H1 (cell line): ENCODE results near the gene MCUB. TPM values are rescaled to one million over a fixed set of nuclear protein-coding genes. Genes with fewer than 3 reads are reported as not detected.
A peak's percentile ranks its signal among the peaks of the same experiment; 100 is the strongest.

Experiments used
- CTCF ChIA-PET: fragments of 300-600 bp; sonication (Branson Sonifier 250); formaldehyde crosslinking; loops from one replicate; lab custom pipeline; 2021; ENCODE audit not compliant: partially characterized antibody; lab: Charles Lee
- POLR2A ChIA-PET: fragments of 300-600 bp; sonication (Branson Sonifier 250); formaldehyde crosslinking; loops from one replicate; lab custom pipeline; 2021; ENCODE audit warnings: inconsistent platforms; ENCODE audit not compliant: partially characterized antibody; lab: Charles Lee
- DNase-seq, 2 experiments: peaks; one replicate each; pipeline versions ENCODE4 v3.0.0 to v3.0.0-alpha.2; 2010 to 2022; ENCODE audit warnings: low spot score in 2 of 2, low read depth in 1 of 2, mixed read lengths in 1 of 2
- FAIRE-seq: peaks from 2 replicates; lab custom pipeline; 2011; peaks lifted over from hg19 to GRCh38; lab: Jason Lieb, UNC
- H2AFZ ChIP-seq: 2 replicates; pipeline ENCODE4 v1.8.1; 2012; ENCODE audit warnings: low read length, inconsistent platforms
- H2AK5ac ChIP-seq: 2 replicates; pipeline ENCODE4 v1.6.1; 2013; ENCODE audit warnings: low read depth, low read length
- H2BK120ac ChIP-seq: replicated peaks from 2 replicates; pipeline ENCODE3; 2013; ENCODE audit warnings: low read depth, low read length, inconsistent platforms
- H2BK12ac ChIP-seq: 2 replicates; pipeline ENCODE4 v1.6.1; 2013; ENCODE audit warnings: low read depth, low read length
- H2BK15ac ChIP-seq: 2 replicates; pipeline ENCODE4 v1.6.1; 2013; ENCODE audit warnings: low read length
- H2BK20ac ChIP-seq: 2 replicates; pipeline ENCODE4 v1.6.1; 2013; ENCODE audit warnings: low read length
- H2BK5ac ChIP-seq: 2 replicates; pipeline ENCODE4 v1.6.1; 2013; ENCODE audit warnings: low read depth, low read length
- H3K14ac ChIP-seq: 2 replicates; pipeline ENCODE4 v1.6.1; 2013; ENCODE audit warnings: inconsistent platforms; ENCODE audit not compliant: insufficient read length
- H3K18ac ChIP-seq: 2 replicates; pipeline ENCODE4 v1.6.1; 2013; ENCODE audit warnings: low read length; ENCODE audit errors: extremely low read depth
- H3K23ac ChIP-seq: 2 replicates; pipeline ENCODE4 v1.6.1; 2013; ENCODE audit warnings: inconsistent platforms; ENCODE audit not compliant: insufficient read length
- H3K23me2 ChIP-seq: 2 replicates; pipeline ENCODE4 v1.6.1; 2013; ENCODE audit warnings: low read depth, low read length
- H3K27ac ChIP-seq: 2 replicates; pipeline ENCODE4 v1.6.1; 2011; ENCODE audit warnings: low read depth, low read length, inconsistent platforms
- H3K27me3 ChIP-seq, 4 experiments: replicated peaks in 1 of 4; 1 replicate in 1 of 4; 2 replicates in 3 of 4; pipeline versions ENCODE4 v1.6.1 to v1.8.1; 2011 to 2013; ENCODE audit warnings: low read length in 3 of 4, mild to moderate bottlenecking in 3 of 4, inconsistent platforms in 2 of 4, mixed read lengths in 2 of 4, moderate library complexity in 1 of 4; ENCODE audit not compliant: control insufficient read depth in 3 of 4, insufficient read depth in 3 of 4; ENCODE audit errors: extremely low read depth in 1 of 4
- H3K36me3 ChIP-seq, 4 experiments: 2 replicates each; pipeline versions ENCODE4 v1.6.1 to v1.8.1; 2011 to 2013; ENCODE audit warnings: mild to moderate bottlenecking in 4 of 4, low read length in 3 of 4, moderate library complexity in 2 of 4, control low read depth in 1 of 4, inconsistent platforms in 1 of 4; ENCODE audit not compliant: insufficient read depth in 4 of 4, control insufficient read depth in 2 of 4
- H3K4ac ChIP-seq: replicated peaks from 2 replicates; pipeline ENCODE3; 2013; ENCODE audit warnings: low read length, low read depth, mixed read lengths, inconsistent platforms; ENCODE audit not compliant: insufficient read length
- H3K4me1 ChIP-seq, 4 experiments: replicated peaks in 1 of 4; 1 replicate in 1 of 4; 2 replicates in 3 of 4; pipeline versions ENCODE4 v1.6.1 to v1.8.1; 2011 to 2013; ENCODE audit warnings: low read length in 3 of 4, inconsistent platforms in 2 of 4, mixed read lengths in 1 of 4; ENCODE audit not compliant: insufficient read depth in 4 of 4, control insufficient read depth in 3 of 4
- H3K4me2 ChIP-seq, 2 experiments: 2 replicates each; pipeline versions ENCODE4 v1.6.1 to v1.8.1; 2011 to 2013; ENCODE audit warnings: low read depth in 2 of 2, low read length in 2 of 2, control low read depth in 1 of 2, inconsistent platforms in 1 of 2, mild to moderate bottlenecking in 1 of 2; ENCODE audit not compliant: insufficient read depth in 1 of 2
- H3K4me3 ChIP-seq, 4 experiments: fragments of 200-600, 300-600 bp in 1 of 4; sonication (generic), shearing (Covaris generic), sonication (Bioruptor Twin) in 1 of 4; 2 replicates each; pipeline versions ENCODE4 v1.5.1 to v1.8.1; 2011 to 2016; ENCODE audit warnings: low read length in 4 of 4, low read depth in 3 of 4, control low read depth in 2 of 4, inconsistent platforms in 2 of 4, mild to moderate bottlenecking in 2 of 4, mixed read lengths in 1 of 4, moderate library complexity in 1 of 4; ENCODE audit not compliant: insufficient read depth in 2 of 4; ENCODE audit errors: extremely low read depth in 1 of 4
- H3K56ac ChIP-seq: replicated peaks from 2 replicates; pipeline ENCODE3; 2013; ENCODE audit warnings: low read depth, mild to moderate bottlenecking, mixed read lengths, low read length, inconsistent platforms; ENCODE audit not compliant: insufficient read length
- H3K79me1 ChIP-seq: 2 replicates; pipeline ENCODE4 v1.6.1; 2013; ENCODE audit warnings: low read depth, low read length, control low read depth
- H3K79me2 ChIP-seq, 2 experiments: 2 replicates each; pipeline versions ENCODE4 v1.6.1 to v1.8.1; 2012 to 2013; ENCODE audit warnings: low read length in 2 of 2, mild to moderate bottlenecking in 2 of 2, inconsistent platforms in 1 of 2; ENCODE audit not compliant: insufficient read depth in 2 of 2, control insufficient read depth in 1 of 2
- H3K9ac ChIP-seq, 4 experiments: replicated peaks in 1 of 4; 1 replicate in 1 of 4; 2 replicates in 3 of 4; pipeline versions ENCODE4 v1.6.1 to v1.8.1; 2011 to 2013; ENCODE audit warnings: low read depth in 3 of 4, low read length in 3 of 4, control low read depth in 2 of 4, mild to moderate bottlenecking in 2 of 4, moderate library complexity in 2 of 4, inconsistent platforms in 1 of 4; ENCODE audit errors: extremely low read depth in 1 of 4
- H3K9me3 ChIP-seq, 2 experiments: 2 replicates each; pipeline versions ENCODE4 v1.6.1 to v1.8.1; 2012 to 2013; ENCODE audit warnings: mild to moderate bottlenecking in 2 of 2, moderate library complexity in 2 of 2, control low read depth in 1 of 2, inconsistent platforms in 1 of 2, low read depth in 1 of 2, low read length in 1 of 2, mixed read lengths in 1 of 2; ENCODE audit not compliant: insufficient read depth in 2 of 2
- H4K20me1 ChIP-seq, 2 experiments: replicated peaks in 1 of 2; 2 replicates each; pipeline versions ENCODE3 to v1.8.1; 2011 to 2013; ENCODE audit warnings: inconsistent platforms in 2 of 2, low read length in 2 of 2, mild to moderate bottlenecking in 1 of 2; ENCODE audit not compliant: insufficient read depth in 2 of 2, control insufficient read depth in 1 of 2
- H4K5ac ChIP-seq: 2 replicates; pipeline ENCODE4 v1.6.1; 2013; ENCODE audit warnings: low read length, low read depth, mixed read lengths, inconsistent platforms; ENCODE audit not compliant: insufficient read length
- H4K8ac ChIP-seq: 2 replicates; pipeline ENCODE4 v1.8.0; 2013; ENCODE audit warnings: mild to moderate bottlenecking, moderate library complexity, low read length, inconsistent platforms; ENCODE audit not compliant: insufficient read depth; ENCODE audit errors: extremely low read depth
- H4K91ac ChIP-seq: replicated peaks from 2 replicates; pipeline ENCODE3; 2013; ENCODE audit warnings: low read length, mixed read lengths, inconsistent platforms; ENCODE audit not compliant: insufficient read length
- CBX5 ChIP-seq: fragments of 300-800, 300-1000 bp; sonication (generic); IDR thresholded peaks from 2 replicates; pipeline ENCODE4 v1.7.1; 2016; ENCODE audit warnings: antibody characterized with exemption, low read length, low read depth
- CHD2 ChIP-seq: IDR thresholded peaks from 2 replicates; pipeline ENCODE4 v1.6.1; 2012; ENCODE audit warnings: low read length, improper control_type of control experiment
- E2F6 ChIP-seq: IDR thresholded peaks from 2 replicates; pipeline ENCODE4 v1.6.1; 2012; ENCODE audit warnings: inconsistent platforms
- EZH2 ChIP-seq: fragments of 200-600 bp; sonication (generic); IDR thresholded peaks from 2 replicates; pipeline ENCODE4 v1.7.1; 2012; ENCODE audit warnings: low read depth, mild to moderate bottlenecking, moderate library complexity, low read length, inconsistent platforms; ENCODE audit not compliant: severe bottlenecking
- FOSL1 ChIP-seq: IDR thresholded peaks from 2 replicates; pipeline ENCODE4 v1.6.1; 2011; ENCODE audit warnings: mild to moderate bottlenecking, low read depth, low read length, moderate library complexity; ENCODE audit not compliant: insufficient read depth
- GTF2F1 ChIP-seq: IDR thresholded peaks from 2 replicates; pipeline ENCODE4 v1.6.1; 2012; ENCODE audit warnings: low read depth, low read length, improper control_type of control experiment, borderline replicate concordance
- POLR2AphosphoS5 ChIP-seq: IDR thresholded peaks from 2 replicates; pipeline ENCODE4 v1.6.1; 2011; ENCODE audit warnings: low read depth, low read length
- RXRA ChIP-seq: IDR thresholded peaks from 2 replicates; pipeline ENCODE4 v1.6.1; 2011; ENCODE audit warnings: low read depth, mild to moderate bottlenecking, low read length, moderate library complexity; ENCODE audit not compliant: insufficient read depth
- SIN3A ChIP-seq, 2 experiments: IDR thresholded peaks in 1 of 2; conservative IDR thresholded peaks in 1 of 2; 2 replicates each; pipeline ENCODE4 v1.6.1; 2011 to 2012; ENCODE audit warnings: low read length in 2 of 2, improper control_type of control experiment in 1 of 2, low read depth in 1 of 2, mild to moderate bottlenecking in 1 of 2
- TAF7 ChIP-seq: optimal IDR thresholded peaks from 2 replicates; pipeline ENCODE3; 2011; ENCODE audit warnings: low read depth, mild to moderate bottlenecking, inconsistent platforms, low read length, moderate library complexity, borderline replicate concordance
- TEAD4 ChIP-seq: IDR thresholded peaks from 2 replicates; pipeline ENCODE4 v1.6.1; 2012; ENCODE audit warnings: low read depth, low read length, inconsistent platforms, mixed read lengths
- WGBS, 2 experiments: shearing (Covaris generic) in 1 of 2; methylation state at CpG; one replicate each; pipeline versions ENCODE4 v1.1.6 to v1.1.7; 2013 to 2015; ENCODE audit warnings: low lambda C conversion rate in 2 of 2, mixed read lengths in 2 of 2, inconsistent platforms in 1 of 2, low coverage in 1 of 2, missing lambda C conversion rate in 1 of 2; ENCODE audit not compliant: insufficient replicate concordance in 2 of 2, insufficient coverage in 1 of 2, insufficient read length in 1 of 2; ENCODE audit errors: extremely low coverage in 1 of 2, missing lambda C conversion rate in 1 of 2; 5-methylcytosine and 5-hydroxymethylcytosine counted together
- polyA plus RNA-seq, 7 experiments: library from polyadenylated mRNA; depleted of rRNA in 3 of 7; stranded (reverse) in 5 of 7; unstranded in 2 of 7; fragments of >200 nt in 5 of 7; fragments of 200-250 nt in 2 of 7; gene quantifications; 1 replicate in 5 of 7; 2 replicates in 1 of 7; 4 replicates in 1 of 7; pipeline versions ENCODE4 v1.2.1 to v1.2.3, GENCODE V29; 2011 to 2013; ENCODE audit warnings: missing spikeins in 2 of 7, mixed read lengths in 2 of 7
- total RNA-seq: library from RNA; stranded (reverse); fragmentation: NEBNext Ultra II Directional; extraction: Animal tissue kit (Norgen Biotek cat#: 25700); gene quantifications from 2 replicates; pipeline ENCODE4 v1.2.1, GENCODE V29; 2021

Gene MCUB
- total and polyA plus RNA-seq, 2 of the 8 experiments (the other 6 are each of a cell fraction or from before 2014, with no cell fraction given): 15.2 to 19.4 TPM

- H3K9me3 ChIP-seq: peaks cover 0 to 2% of the 10 kb centered on the region in 2 experiments; a peak in 1 of 4 replicates
- H3K23ac ChIP-seq: no peak overlapping the region
- H3K14ac ChIP-seq: no peak overlapping the region
- ChIA-PET CTCF (interaction anchor here (0.7 to 1.7 kb wide), 6 partner anchors 9 to 278 kb away, joined by 3 to 5 read pairs (median 4); no protein-coding TSS in a partner anchor), POLR2A (interaction anchor here (0.6 to 1.7 kb wide), 4 partner anchors 9 to 140 kb away, joined by 3 to 5 read pairs (median 4); partner anchors contain the start of gene CASP6)
- H2BK5ac ChIP-seq: no peak overlapping the region
- H4K91ac ChIP-seq: no peak overlapping the region
- H2BK15ac ChIP-seq: no peak overlapping the region
- WGBS, 2 experiments: 94% methylated on average over 6 of the region's 6 CpGs; no CpG with 5 or more reads in 1 of the 2 experiments
- H4K20me1 ChIP-seq: no peaks in the 10 kb centered on the region
- no peak overlapping the region for H4K8ac ChIP-seq
- peaks cover 0 to 4% (median 0%) of the 10 kb centered on the region in 4 experiments; a peak in 1 of 7 replicates for H3K4me1 ChIP-seq
- H2AFZ ChIP-seq: no peak overlapping the region
- no peak overlapping the region for H2BK20ac ChIP-seq
- no peak overlapping the region for H3K27ac ChIP-seq
- H3K4me2 ChIP-seq: no peak overlapping the region
- H2BK120ac ChIP-seq: no peak overlapping the region
- H3K79me2 ChIP-seq: no peaks in the 10 kb centered on the region
- H2BK12ac ChIP-seq: no peak overlapping the region
- no peak overlapping the region for H2AK5ac ChIP-seq
- no peak overlapping the region for H3K4ac ChIP-seq
- H3K56ac ChIP-seq: no peak overlapping the region
- no peaks in the 10 kb centered on the region for H3K79me1 ChIP-seq
- H3K18ac ChIP-seq: no peak overlapping the region
- H3K36me3 ChIP-seq: no peaks in the 10 kb centered on the region
- FAIRE-seq: peak; percentile 39
- no peaks in the 10 kb centered on the region; a peak in 1 of 7 replicates for H3K27me3 ChIP-seq
- DNase-seq: no peak
- H3K4me3 ChIP-seq: no peak overlapping the region
- H3K23me2 ChIP-seq: peaks cover 11% of the 10 kb centered on the region
- H4K5ac ChIP-seq: no peak overlapping the region
- H3K9ac ChIP-seq: no peak overlapping the region
- TF ChIP-seq SIN3A (conservative IDR thresholded peaks at IDR 0.05 in 1 of 2, IDR thresholded peaks at IDR 0.05 in 1 of 2; ENCODE audit: low read depth in 1 of 2, low read length in 2 of 2): no peak
- TF ChIP-seq CHD2: no peak
- no peak for TF ChIP-seq EZH2
- TF ChIP-seq TEAD4: no peak
- no peak for TF ChIP-seq POLR2AphosphoS5
- no peak for TF ChIP-seq E2F6
- TF ChIP-seq GTF2F1: no peak
- TF ChIP-seq RXRA: no peak
- TF ChIP-seq FOSL1: no peak
- no peak for TF ChIP-seq TAF7
- no peak for TF ChIP-seq CBX5
Measured at GRCh38 chr4:109562457-109563239, 2.6 kb downstream of the MCUB start.
